ENCODE data around the gene RCBTB2. TPM values are rescaled to one million over a fixed set of nuclear protein-coding genes. Genes with fewer than 3 reads are reported as not detected.
"Not testable (repeated sequence)": the region's sequence is repeated elsewhere in the genome, so short reads cannot be mapped to it uniquely, and the experiment has no call there.

The RCBTB2 gene
- total RNA-seq, 1 donor from 2014 or later = 1.6 TPM

GRCh38 chr13:48475230-48475629, 57.6 kb downstream of the RCBTB2 start:
- peaks cover 2% of the 10 kb centered on the region for H3K4me1 Mint-ChIP-seq
- H3K9me3 Mint-ChIP-seq = peaks cover 10% of the 10 kb centered on the region
- H3K27ac Mint-ChIP-seq = no peak overlapping the region
- no peak for DNase-seq
- H3K27me3 Mint-ChIP-seq = no peaks in the 10 kb centered on the region
- intact Hi-C loops (cut with micrococcal nuclease) = no loop called here
- H3K4me3 Mint-ChIP-seq = no peak overlapping the region
- H3K36me3 Mint-ChIP-seq (ENCODE audit: low read depth) = peaks cover 41% of the 10 kb centered on the region

GRCh38 chr13:48457578-48458242, 75.2 kb downstream of the RCBTB2 start:
- Mint-ChIP-seq H3K27ac (no peak overlapping the region), H3K36me3 (ENCODE audit: low read depth) (peaks cover 58% of the 10 kb centered on the region), H3K9me3 (peaks cover 6% of the 10 kb centered on the region), H3K4me3 (no peak overlapping the region), H3K27me3 (no peaks in the 10 kb centered on the region), H3K4me1 (peaks cover 5% of the 10 kb centered on the region)
- intact Hi-C loops (cut with micrococcal nuclease) = no loop called here
- DNase-seq = no peak

GRCh38 chr13:48456546-48456945, 76.3 kb downstream of the RCBTB2 start:
- DNase-seq = no peak
- peaks cover 63% of the 10 kb centered on the region for H3K36me3 Mint-ChIP-seq (ENCODE audit: low read depth)
- peaks cover 10% of the 10 kb centered on the region for H3K4me1 Mint-ChIP-seq
- H3K27ac Mint-ChIP-seq = no peak overlapping the region
- no peak overlapping the region for H3K4me3 Mint-ChIP-seq
- intact Hi-C loops (cut with micrococcal nuclease) = no loop called here
- H3K27me3 Mint-ChIP-seq = no peaks in the 10 kb centered on the region
- H3K9me3 Mint-ChIP-seq = peaks cover 12% of the 10 kb centered on the region

GRCh38 chr13:48451196-48451595, 81.7 kb downstream of the RCBTB2 start:
- DNase-seq; H3K27me3 Mint-ChIP-seq; H3K4me3 Mint-ChIP-seq; intact Hi-C loops (cut with micrococcal nuclease); H3K27ac Mint-ChIP-seq: not testable (repeated sequence)
- Mint-ChIP-seq H3K9me3 (peaks cover 21% of the 10 kb centered on the region), H3K4me1 (peaks cover 17% of the 10 kb centered on the region), H3K36me3 (ENCODE audit: low read depth) (peaks cover 46% of the 10 kb centered on the region)

- intact Hi-C loops (cut with micrococcal nuclease) = loop anchor here (2.0 to 5.0 kb wide), 2 partner anchors 41 to 113 kb away; no protein-coding TSS in a partner anchor
- peaks cover 39% of the 10 kb centered on the region for H3K36me3 Mint-ChIP-seq (ENCODE audit: low read depth)
- no peaks in the 10 kb centered on the region for H3K27me3 Mint-ChIP-seq
- no peak overlapping the region for H3K27ac Mint-ChIP-seq
- peaks cover 16% of the 10 kb centered on the region for H3K4me1 Mint-ChIP-seq
- H3K4me3 Mint-ChIP-seq = no peak overlapping the region
- DNase-seq = no peak
- H3K9me3 Mint-ChIP-seq = peaks cover 18% of the 10 kb centered on the region
Observed at GRCh38 chr13:48449656-48450055, 83.2 kb downstream of the RCBTB2 start.

- Mint-ChIP-seq H3K36me3 (ENCODE audit: low read depth) (peaks cover 36% of the 10 kb centered on the region), H3K27ac (no peak overlapping the region), H3K9me3 (peaks cover 15% of the 10 kb centered on the region), H3K4me3 (peak overlapping the region; percentile 53), H3K4me1 (peaks cover 18% of the 10 kb centered on the region), H3K27me3 (no peaks in the 10 kb centered on the region)
- DNase-seq = no peak
- intact Hi-C loops (cut with micrococcal nuclease) = loop anchor here (2.0 to 5.0 kb wide), 2 partner anchors 42 to 113 kb away; no protein-coding TSS in a partner anchor
Observed at GRCh38 chr13:48448959-48449614, 83.8 kb downstream of the RCBTB2 start.

- peaks cover 19% of the 10 kb centered on the region for H3K4me1 Mint-ChIP-seq
- no peaks in the 10 kb centered on the region for H3K27me3 Mint-ChIP-seq
- intact Hi-C loops (cut with micrococcal nuclease) = loop anchor here (2.0 to 5.0 kb wide), 2 partner anchors 42 to 114 kb away; no protein-coding TSS in a partner anchor
- no peak for DNase-seq
- H3K4me3 Mint-ChIP-seq = no peak overlapping the region
- H3K27ac Mint-ChIP-seq = no peak overlapping the region
- peaks cover 15% of the 10 kb centered on the region for H3K9me3 Mint-ChIP-seq
- peaks cover 33% of the 10 kb centered on the region for H3K36me3 Mint-ChIP-seq (ENCODE audit: low read depth)
Observed at GRCh38 chr13:48448285-48448958, 84.5 kb downstream of the RCBTB2 start.

- no peak for DNase-seq
- intact Hi-C loops (cut with micrococcal nuclease) = loop anchor here (5.0 kb wide), 1 partner anchor 116 kb away; no protein-coding TSS in a partner anchor
- Mint-ChIP-seq H3K4me3 (no peak overlapping the region), H3K27me3 (no peaks in the 10 kb centered on the region), H3K36me3 (ENCODE audit: low read depth) (peaks cover 15% of the 10 kb centered on the region), H3K27ac (no peak overlapping the region), H3K4me1 (peaks cover 15% of the 10 kb centered on the region), H3K9me3 (peaks cover 9% of the 10 kb centered on the region)
Observed at GRCh38 chr13:48446464-48446863, 86.4 kb downstream of the RCBTB2 start.

GRCh38 chr13:48443442-48444208, 89.3 kb downstream of the RCBTB2 start:
- H3K27me3 Mint-ChIP-seq = no peaks in the 10 kb centered on the region
- peak overlapping the region; percentile 27 for H3K27ac Mint-ChIP-seq
- peaks cover 12% of the 10 kb centered on the region for H3K4me1 Mint-ChIP-seq
- peaks cover 8% of the 10 kb centered on the region for H3K36me3 Mint-ChIP-seq (ENCODE audit: low read depth)
- no peak for DNase-seq
- peaks cover 3% of the 10 kb centered on the region for H3K9me3 Mint-ChIP-seq
- H3K4me3 Mint-ChIP-seq = peak overlapping the region; percentile 20
- intact Hi-C loops (cut with micrococcal nuclease) = loop anchor here (1.0 kb wide), 1 partner anchor 40 kb away; no protein-coding TSS in a partner anchor

Other genes starting within 250 kb of the RCBTB2 start
- gene RB1, start 229.3 kb downstream of the RCBTB2 start, total RNA-seq = 27.3 and 29.0 TPM in 2 replicates
- gene LPAR6, start 120.0 kb downstream of the RCBTB2 start, total RNA-seq = 3.9 and 4.2 TPM in 2 replicates
- 0.90 and 1.1 TPM in 2 replicates for gene CYSLTR2, start 120.8 kb upstream of the RCBTB2 start, total RNA-seq

Data from activated CD4-positive, alpha-beta T cell treated with anti-CD3 and anti-CD28 coated beads, Interleukin-2, amount 10 ng/mL, durations not matched to agents 24 days and 14 days (primary cell).